Panc1 (cell line): Measurements from ENCODE around the gene ERF.

ENCODE experiments used
- CTCF ChIP-seq: fragments of 450-650 bp; IDR thresholded peaks from 2 replicates; pipeline ENCODE4 v1.5.1; 2017; ENCODE audit warnings: mild to moderate bottlenecking
- POLR2AphosphoS5 ChIP-seq: IDR thresholded peaks from 2 replicates; pipeline ENCODE4 v1.6.1; 2012; ENCODE audit warnings: mild to moderate bottlenecking, low read depth, low read length, moderate library complexity
- REST ChIP-seq, 2 experiments: IDR thresholded peaks; 2 replicates each; pipeline ENCODE4 v1.6.1; 2011 to 2012; ENCODE audit warnings: low read depth in 2 of 2, control low read depth in 1 of 2, low read length in 1 of 2, mild to moderate bottlenecking in 1 of 2, moderate library complexity in 1 of 2; ENCODE audit not compliant: insufficient read depth in 1 of 2
- SIN3A ChIP-seq: IDR thresholded peaks from 2 replicates; pipeline ENCODE4 v1.6.1; 2012; ENCODE audit warnings: low read depth, mild to moderate bottlenecking, low read length, moderate library complexity, borderline replicate concordance; ENCODE audit not compliant: insufficient read depth

GRCh38 chr19:42200116-42200715, 54.7 kb downstream of the ERF start:
- TF ChIP-seq CTCF (no peak), POLR2AphosphoS5 (no peak), REST (IDR thresholded peaks at IDR 0.05; ENCODE audit: insufficient read depth in 1 of 2, low read depth in 2 of 2, low read length in 1 of 2) (no peak), SIN3A (no peak)
